ENCODE measurements around the gene ZNF609. TPM values are rescaled to one million over a fixed set of nuclear protein-coding genes. Genes with fewer than 3 reads are reported as not detected.

The ZNF609 gene
- polyA plus RNA-seq, 1 donor (not counting 4 experiments of a cell fraction or from before 2014, with no cell fraction given), result 16.9 TPM

- FAIRE-seq, result no peak
- H3K4me2 ChIP-seq (ENCODE audit: control insufficient read depth, extremely low read depth, insufficient read depth, low read depth, low read length), result no peak overlapping the region
These were observed 42.2 kb downstream of the ZNF609 start for GRCh38 chr15:64502551-64502950.

GRCh38 chr15:64503197-64503596 is 42.8 kb downstream of the ZNF609 start:
- Histone ChIP-seq H3K4me1 (ENCODE audit: control insufficient read depth, extremely low read depth, insufficient read depth, low read length) (peaks cover 12% of the 10 kb centered on the region), H3K9me1 (ENCODE audit: control insufficient read depth, extremely low read depth, insufficient read depth, low read length) (no peaks in the 10 kb centered on the region), H3K9me3 (ENCODE audit: control insufficient read depth, low read depth, low read length) (no peaks in the 10 kb centered on the region), H3K27me3 (ENCODE audit: control insufficient read depth, extremely low read depth, insufficient read depth, low read length) (no peaks in the 10 kb centered on the region), H2AFZ (ENCODE audit: control insufficient read depth, low read length) (no peak overlapping the region), H4K20me1 (ENCODE audit: control insufficient read depth, extremely low read depth, insufficient read depth, low read length) (peaks cover 3% of the 10 kb centered on the region), H3K9ac (ENCODE audit: control insufficient read depth, extremely low read depth, insufficient read depth, low read length) (no peak overlapping the region), H3K4me2 (ENCODE audit: control insufficient read depth, extremely low read depth, insufficient read depth, low read depth, low read length) (no peak overlapping the region), H3K27ac (ENCODE audit: control insufficient read depth, insufficient read depth, low read length) (peak overlapping the region; percentile 9), H3K4me3 (ENCODE audit: control insufficient read depth in 2 of 3, extremely low read depth in 1 of 3, insufficient read depth in 2 of 3, low read depth in 1 of 3, low read length in 3 of 3) (no peak overlapping the region), H3K36me3 (ENCODE audit: control insufficient read depth in 2 of 2, extremely low read depth in 1 of 2, insufficient read depth in 2 of 2, low read length in 2 of 2) (peaks cover 12 to 22% of the 10 kb centered on the region in 2 experiments), H3K79me2 (ENCODE audit: control insufficient read depth, insufficient read depth, low read length) (peaks cover 62% of the 10 kb centered on the region)
- DNase-seq (ENCODE audit: low read depth, low spot score) (no peak), FAIRE-seq (no peak)
- TF ChIP-seq EZH2 (IDR thresholded peaks at IDR 0.05; ENCODE audit: low read length), result no peak
- TF ChIP-seq, protein P1, sequence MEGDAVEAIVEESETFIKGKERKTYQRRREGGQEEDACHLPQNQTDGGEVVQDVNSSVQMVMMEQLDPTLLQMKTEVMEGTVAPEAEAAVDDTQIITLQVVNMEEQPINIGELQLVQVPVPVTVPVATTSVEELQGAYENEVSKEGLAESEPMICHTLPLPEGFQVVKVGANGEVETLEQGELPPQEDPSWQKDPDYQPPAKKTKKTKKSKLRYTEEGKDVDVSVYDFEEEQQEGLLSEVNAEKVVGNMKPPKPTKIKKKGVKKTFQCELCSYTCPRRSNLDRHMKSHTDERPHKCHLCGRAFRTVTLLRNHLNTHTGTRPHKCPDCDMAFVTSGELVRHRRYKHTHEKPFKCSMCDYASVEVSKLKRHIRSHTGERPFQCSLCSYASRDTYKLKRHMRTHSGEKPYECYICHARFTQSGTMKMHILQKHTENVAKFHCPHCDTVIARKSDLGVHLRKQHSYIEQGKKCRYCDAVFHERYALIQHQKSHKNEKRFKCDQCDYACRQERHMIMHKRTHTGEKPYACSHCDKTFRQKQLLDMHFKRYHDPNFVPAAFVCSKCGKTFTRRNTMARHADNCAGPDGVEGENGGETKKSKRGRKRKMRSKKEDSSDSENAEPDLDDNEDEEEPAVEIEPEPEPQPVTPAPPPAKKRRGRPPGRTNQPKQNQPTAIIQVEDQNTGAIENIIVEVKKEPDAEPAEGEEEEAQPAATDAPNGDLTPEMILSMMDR (optimal IDR thresholded peaks at IDR 0.05 in 1 of 3, IDR thresholded peaks at IDR 0.05 in 1 of 3, conservative IDR thresholded peaks at IDR 0.05 in 1 of 3; ENCODE audit: extremely low read depth in 1 of 3, insufficient read depth in 2 of 3, low read length in 3 of 3), result no peak
- dilution Hi-C loops (cut with MboI; ENCODE audit: extremely low pct_ligation_motif_present, low sequenced_read_pairs), result no loop called here

More at GRCh38 chr15:64502551-64502950, 42.2 kb downstream of the ZNF609 start:
- dilution Hi-C loops (cut with MboI; ENCODE audit: extremely low pct_ligation_motif_present, low sequenced_read_pairs), result no loop called here
- Histone ChIP-seq H3K27me3 (ENCODE audit: control insufficient read depth, extremely low read depth, insufficient read depth, low read length) (no peaks in the 10 kb centered on the region), H3K9me1 (ENCODE audit: control insufficient read depth, extremely low read depth, insufficient read depth, low read length) (no peaks in the 10 kb centered on the region), H3K9ac (ENCODE audit: control insufficient read depth, extremely low read depth, insufficient read depth, low read length) (no peak overlapping the region), H3K79me2 (ENCODE audit: control insufficient read depth, insufficient read depth, low read length) (peaks cover 57% of the 10 kb centered on the region), H3K27ac (ENCODE audit: control insufficient read depth, insufficient read depth, low read length) (no peak overlapping the region), H2AFZ (ENCODE audit: control insufficient read depth, low read length) (no peak overlapping the region), H3K36me3 (ENCODE audit: control insufficient read depth in 2 of 2, extremely low read depth in 1 of 2, insufficient read depth in 2 of 2, low read length in 2 of 2) (peaks cover 12 to 22% of the 10 kb centered on the region in 2 experiments), H3K9me3 (ENCODE audit: control insufficient read depth, low read depth, low read length) (no peaks in the 10 kb centered on the region), H3K4me3 (ENCODE audit: control insufficient read depth in 2 of 3, extremely low read depth in 1 of 3, insufficient read depth in 2 of 3, low read depth in 1 of 3, low read length in 3 of 3) (no peak overlapping the region), H4K20me1 (ENCODE audit: control insufficient read depth, extremely low read depth, insufficient read depth, low read length) (peaks cover 3% of the 10 kb centered on the region), H3K4me1 (ENCODE audit: control insufficient read depth, extremely low read depth, insufficient read depth, low read length) (peaks cover 12% of the 10 kb centered on the region)
- no peak for DNase-seq (ENCODE audit: low read depth, low spot score)
- no peak for TF ChIP-seq EZH2 (IDR thresholded peaks at IDR 0.05; ENCODE audit: low read length)

- Histone ChIP-seq H3K9me1 (ENCODE audit: control insufficient read depth, extremely low read depth, insufficient read depth, low read length) (no peaks in the 10 kb centered on the region), H3K4me1 (ENCODE audit: control insufficient read depth, extremely low read depth, insufficient read depth, low read length) (peaks cover 12% of the 10 kb centered on the region), H3K27ac (ENCODE audit: control insufficient read depth, insufficient read depth, low read length) (no peak overlapping the region), H3K9ac (ENCODE audit: control insufficient read depth, extremely low read depth, insufficient read depth, low read length) (no peak overlapping the region), H3K79me2 (ENCODE audit: control insufficient read depth, insufficient read depth, low read length) (peaks cover 66% of the 10 kb centered on the region), H2AFZ (ENCODE audit: control insufficient read depth, low read length) (no peak overlapping the region), H3K27me3 (ENCODE audit: control insufficient read depth, extremely low read depth, insufficient read depth, low read length) (no peaks in the 10 kb centered on the region), H4K20me1 (ENCODE audit: control insufficient read depth, extremely low read depth, insufficient read depth, low read length) (peaks cover 3% of the 10 kb centered on the region), H3K4me3 (ENCODE audit: control insufficient read depth in 2 of 3, extremely low read depth in 1 of 3, insufficient read depth in 2 of 3, low read depth in 1 of 3, low read length in 3 of 3) (no peak overlapping the region), H3K36me3 (ENCODE audit: control insufficient read depth in 2 of 2, extremely low read depth in 1 of 2, insufficient read depth in 2 of 2, low read length in 2 of 2) (peaks cover 12 to 22% of the 10 kb centered on the region in 2 experiments), H3K9me3 (ENCODE audit: control insufficient read depth, low read depth, low read length) (no peaks in the 10 kb centered on the region), H3K4me2 (ENCODE audit: control insufficient read depth, extremely low read depth, insufficient read depth, low read depth, low read length) (no peak overlapping the region)
- no peak for DNase-seq (ENCODE audit: low read depth, low spot score)
- dilution Hi-C loops (cut with MboI; ENCODE audit: extremely low pct_ligation_motif_present, low sequenced_read_pairs), result no loop called here
- FAIRE-seq, result no peak
- TF ChIP-seq, protein P1 (optimal IDR thresholded peaks at IDR 0.05 in 1 of 3, IDR thresholded peaks at IDR 0.05 in 1 of 3, conservative IDR thresholded peaks at IDR 0.05 in 1 of 3; ENCODE audit: extremely low read depth in 1 of 3, insufficient read depth in 2 of 3, low read length in 3 of 3), result no peak
- TF ChIP-seq EZH2 (IDR thresholded peaks at IDR 0.05; ENCODE audit: low read length), result no peak
These were observed 43.3 kb downstream of the ZNF609 start for GRCh38 chr15:64503640-64504039.
